Ishikawa (cell line): ENCODE results near the gene ABCA1.

Experiments used
- CEBPB ChIP-seq: IDR thresholded peaks from 2 replicates; pipeline ENCODE4 v1.6.1; 2012
- CREB1 ChIP-seq: IDR thresholded peaks from 2 replicates; pipeline ENCODE4 v1.6.1; 2012; ENCODE audit warnings: low read depth
- EP300 ChIP-seq: IDR thresholded peaks from 2 replicates; pipeline ENCODE4 v1.6.1; 2012; ENCODE audit warnings: borderline replicate concordance
- MAX ChIP-seq: IDR thresholded peaks from 2 replicates; pipeline ENCODE4 v1.6.1; 2012
- RAD21 ChIP-seq: IDR thresholded peaks from 2 replicates; pipeline ENCODE4 v1.6.1; 2012; ENCODE audit warnings: low read depth
- REST ChIP-seq: IDR thresholded peaks from 2 replicates; pipeline ENCODE4 v1.6.1; 2012; ENCODE audit warnings: low read depth, mild to moderate bottlenecking
- TAF1 ChIP-seq: IDR thresholded peaks from 2 replicates; pipeline ENCODE4 v1.6.1; 2012; ENCODE audit warnings: low read depth, mild to moderate bottlenecking
- TEAD4 ChIP-seq: IDR thresholded peaks from 2 replicates; pipeline ENCODE4 v1.6.1; 2012

- no peak for TF ChIP-seq CREB1
- no peak for TF ChIP-seq RAD21
- TF ChIP-seq CEBPB = no peak
- no peak for TF ChIP-seq MAX
- no peak for TF ChIP-seq REST
- no peak for TF ChIP-seq TAF1
- TF ChIP-seq TEAD4 = no peak
- TF ChIP-seq EP300 = no peak
These were observed 125.8 kb downstream of the ABCA1 start for GRCh38 chr9:104802110-104802509.
